NCI-H82 treated with DMSO at 0.1 percent for 48 hours (cell line): ENCODE data around the gene POMGNT1.

Experiments used
- DNase-seq: peaks from one replicate; lab custom pipeline; 2025; ENCODE audit not compliant: unreplicated experiment; lab: John Stamatoyannopoulos, UW

Gene POMGNT1

GRCh38 chr1:46158312-46159281, 39.6 kb downstream of the POMGNT1 start:
- DNase-seq = no peak

GRCh38 chr1:46157916-46158311, 40.3 kb downstream of the POMGNT1 start:
- DNase-seq = no peak

GRCh38 chr1:46153732-46154131, 44.5 kb downstream of the POMGNT1 start:
- no peak for DNase-seq

GRCh38 chr1:46153228-46153627, 45.0 kb downstream of the POMGNT1 start:
- no peak for DNase-seq

- DNase-seq = no peak
Observed at GRCh38 chr1:46152016-46152415, 46.2 kb downstream of the POMGNT1 start.

- no peak for DNase-seq
Observed at GRCh38 chr1:46150085-46150484, 48.1 kb downstream of the POMGNT1 start.

GRCh38 chr1:46148318-46148717, 49.9 kb downstream of the POMGNT1 start:
- DNase-seq = no peak
